ENCODE data around the gene EYA2.

EYA2 gene

DNA sequence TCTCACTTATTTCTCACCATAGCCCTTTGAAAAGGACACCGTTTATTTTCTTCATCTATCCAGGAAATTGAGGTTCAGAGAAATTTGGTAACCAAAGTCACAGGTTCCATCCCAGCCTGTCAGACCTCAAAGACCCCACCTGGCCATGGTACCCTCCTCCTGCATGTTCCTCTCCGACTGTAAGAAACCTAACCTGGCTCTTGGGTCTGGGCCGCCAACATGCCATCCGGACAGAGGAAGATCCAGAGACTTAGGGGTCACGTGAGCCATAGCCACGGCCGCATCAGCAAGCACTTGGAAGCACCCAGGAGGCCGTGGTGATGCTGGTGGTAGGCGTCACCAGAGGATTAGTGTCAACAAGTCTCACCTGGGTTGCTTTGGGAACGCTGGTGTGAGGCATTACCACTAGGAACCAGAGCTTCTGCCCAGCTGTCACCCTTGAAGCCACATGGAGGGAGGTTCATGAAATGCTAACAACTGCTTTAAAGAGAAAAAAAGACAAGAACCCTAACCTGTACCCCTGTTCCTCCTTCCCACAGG is 177.1 kb downstream of the EYA2 start (continued):
- TF ChIP-seq, protein P1, sequence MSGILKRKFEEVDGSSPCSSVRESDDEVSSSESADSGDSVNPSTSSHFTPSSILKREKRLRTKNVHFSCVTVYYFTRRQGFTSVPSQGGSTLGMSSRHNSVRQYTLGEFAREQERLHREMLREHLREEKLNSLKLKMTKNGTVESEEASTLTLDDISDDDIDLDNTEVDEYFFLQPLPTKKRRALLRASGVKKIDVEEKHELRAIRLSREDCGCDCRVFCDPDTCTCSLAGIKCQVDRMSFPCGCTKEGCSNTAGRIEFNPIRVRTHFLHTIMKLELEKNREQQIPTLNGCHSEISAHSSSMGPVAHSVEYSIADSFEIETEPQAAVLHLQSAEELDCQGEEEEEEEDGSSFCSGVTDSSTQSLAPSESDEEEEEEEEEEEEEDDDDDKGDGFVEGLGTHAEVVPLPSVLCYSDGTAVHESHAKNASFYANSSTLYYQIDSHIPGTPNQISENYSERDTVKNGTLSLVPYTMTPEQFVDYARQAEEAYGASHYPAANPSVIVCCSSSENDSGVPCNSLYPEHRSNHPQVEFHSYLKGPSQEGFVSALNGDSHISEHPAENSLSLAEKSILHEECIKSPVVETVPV (CRISPR knock-in tag; IDR thresholded peaks at IDR 0.05) = no peak

DNA sequence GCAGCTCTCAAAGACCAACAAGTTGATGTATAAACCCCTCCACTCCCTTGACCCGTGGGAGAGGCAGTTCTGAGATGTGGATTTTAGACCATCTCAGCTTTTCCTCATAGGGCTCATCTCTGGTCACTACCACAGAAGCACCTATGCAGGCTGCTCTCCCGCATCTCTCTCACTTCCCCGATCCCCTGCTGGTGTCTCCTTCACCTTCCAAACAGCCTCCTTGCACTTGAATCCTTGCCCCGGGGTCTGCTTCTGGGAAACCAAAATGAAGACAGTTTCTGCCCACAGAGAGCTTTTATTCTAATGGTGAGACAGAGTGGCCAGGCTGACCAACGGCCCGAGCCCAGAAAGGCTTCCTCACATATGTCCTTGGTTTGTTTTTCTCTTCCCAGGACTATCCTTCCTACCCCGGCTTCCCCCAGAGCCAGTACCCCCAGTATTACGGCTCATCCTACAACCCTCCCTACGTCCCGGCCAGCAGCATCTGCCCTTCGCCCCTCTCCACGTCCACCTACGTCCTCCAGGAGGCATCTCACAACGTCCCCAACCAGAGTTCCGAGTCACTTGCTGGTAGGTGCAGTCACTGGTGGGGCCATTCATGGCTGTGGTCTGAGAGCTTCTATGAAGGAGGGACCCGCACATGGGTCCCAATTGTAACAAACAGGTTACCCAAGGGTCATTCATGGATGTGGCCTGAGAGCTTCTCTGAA is 179.3 kb downstream of the EYA2 start:
- TF ChIP-seq CSDC2 (CRISPR knock-in tag; IDR thresholded peaks at IDR 0.05) (no peak), GLIS3 (CRISPR knock-in tag; IDR thresholded peaks at IDR 0.05) (no peak), ZNF70 (CRISPR knock-in tag; IDR thresholded peaks at IDR 0.05) (no peak)
- no peak for ATAC-seq

DNA sequence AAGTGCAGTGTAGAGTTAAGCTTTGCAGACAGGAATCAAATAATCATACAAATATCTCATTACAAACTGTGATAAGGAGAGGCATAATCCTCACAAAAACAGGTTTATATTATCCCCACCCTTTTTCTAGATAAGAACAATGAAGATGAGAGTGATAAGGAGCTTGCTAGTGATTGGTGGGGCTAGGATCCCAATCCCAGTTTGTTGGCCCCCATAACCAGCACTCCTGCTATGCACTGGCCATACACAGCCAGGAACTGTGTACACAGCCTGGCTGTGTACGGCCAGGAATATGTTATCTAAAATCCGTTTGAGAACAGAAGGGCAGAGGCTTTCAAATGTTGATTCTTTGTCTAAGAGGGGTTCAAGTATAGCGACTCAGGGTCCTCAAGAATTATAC is 180.6 kb downstream of the EYA2 start:
- no peak for ATAC-seq
- TF ChIP-seq ZC3H10 (CRISPR knock-in tag; IDR thresholded peaks at IDR 0.05) (no peak), ESRRG (CRISPR knock-in tag; IDR thresholded peaks at IDR 0.05) (no peak), ISL1 (CRISPR knock-in tag; IDR thresholded peaks at IDR 0.05) (no peak), CSDC2 (CRISPR knock-in tag; IDR thresholded peaks at IDR 0.05) (no peak), ZNF565 (CRISPR knock-in tag; conservative IDR thresholded peaks at IDR 0.05; ENCODE audit: low read depth) (no peak), OSR1 (CRISPR knock-in tag; IDR thresholded peaks at IDR 0.05) (no peak), ZNF8 (CRISPR knock-in tag; IDR thresholded peaks at IDR 0.05) (no peak), RARB (CRISPR knock-in tag; IDR thresholded peaks at IDR 0.05) (no peak), GLIS3 (CRISPR knock-in tag; IDR thresholded peaks at IDR 0.05) (no peak), ZFP3 (CRISPR knock-in tag; IDR thresholded peaks at IDR 0.05) (no peak), BACH2 (CRISPR knock-in tag; IDR thresholded peaks at IDR 0.05; ENCODE audit: borderline replicate concordance) (no peak), ZNF70 (CRISPR knock-in tag; IDR thresholded peaks at IDR 0.05) (no peak)
- TF ChIP-seq, protein P2, sequence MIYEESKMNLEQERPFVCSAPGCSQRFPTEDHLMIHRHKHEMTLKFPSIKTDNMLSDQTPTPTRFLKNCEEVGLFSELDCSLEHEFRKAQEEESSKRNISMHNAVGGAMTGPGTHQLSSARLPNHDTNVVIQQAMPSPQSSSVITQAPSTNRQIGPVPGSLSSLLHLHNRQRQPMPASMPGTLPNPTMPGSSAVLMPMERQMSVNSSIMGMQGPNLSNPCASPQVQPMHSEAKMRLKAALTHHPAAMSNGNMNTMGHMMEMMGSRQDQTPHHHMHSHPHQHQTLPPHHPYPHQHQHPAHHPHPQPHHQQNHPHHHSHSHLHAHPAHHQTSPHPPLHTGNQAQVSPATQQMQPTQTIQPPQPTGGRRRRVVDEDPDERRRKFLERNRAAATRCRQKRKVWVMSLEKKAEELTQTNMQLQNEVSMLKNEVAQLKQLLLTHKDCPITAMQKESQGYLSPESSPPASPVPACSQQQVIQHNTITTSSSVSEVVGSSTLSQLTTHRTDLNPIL (CRISPR knock-in tag; IDR thresholded peaks at IDR 0.05; ENCODE audit: low read depth) = no peak
- TF ChIP-seq, protein P3, sequence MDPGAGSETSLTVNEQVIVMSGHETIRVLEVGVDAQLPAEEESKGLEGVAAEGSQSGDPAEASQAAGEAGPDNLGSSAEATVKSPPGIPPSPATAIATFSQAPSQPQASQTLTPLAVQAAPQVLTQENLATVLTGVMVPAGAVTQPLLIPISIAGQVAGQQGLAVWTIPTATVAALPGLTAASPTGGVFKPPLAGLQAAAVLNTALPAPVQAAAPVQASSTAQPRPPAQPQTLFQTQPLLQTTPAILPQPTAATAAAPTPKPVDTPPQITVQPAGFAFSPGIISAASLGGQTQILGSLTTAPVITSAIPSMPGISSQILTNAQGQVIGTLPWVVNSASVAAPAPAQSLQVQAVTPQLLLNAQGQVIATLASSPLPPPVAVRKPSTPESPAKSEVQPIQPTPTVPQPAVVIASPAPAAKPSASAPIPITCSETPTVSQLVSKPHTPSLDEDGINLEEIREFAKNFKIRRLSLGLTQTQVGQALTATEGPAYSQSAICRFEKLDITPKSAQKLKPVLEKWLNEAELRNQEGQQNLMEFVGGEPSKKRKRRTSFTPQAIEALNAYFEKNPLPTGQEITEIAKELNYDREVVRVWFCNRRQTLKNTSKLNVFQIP (CRISPR knock-in tag; IDR thresholded peaks at IDR 0.05; ENCODE audit: borderline replicate concordance, low read depth) = no peak
- TF ChIP-seq, protein P1 (CRISPR knock-in tag; IDR thresholded peaks at IDR 0.05) = no peak

DNA sequence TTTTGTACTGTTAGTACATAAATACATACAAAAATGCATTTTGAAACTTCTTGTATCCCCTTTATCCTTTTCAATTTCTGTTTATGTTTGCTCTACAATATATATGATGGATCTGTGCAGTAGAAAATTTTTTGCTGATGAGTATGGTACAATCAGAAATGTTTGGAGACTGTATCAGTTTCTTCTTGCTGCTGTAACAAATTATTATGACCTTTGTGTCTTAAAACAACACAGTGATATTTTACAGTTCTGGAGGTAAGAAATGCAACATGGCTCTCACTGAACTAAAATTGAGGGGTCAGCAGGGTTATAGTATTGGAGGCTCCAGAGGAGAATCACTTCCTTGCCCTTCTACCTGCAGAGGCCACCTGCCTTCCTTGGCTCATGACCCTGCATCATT is 184.4 kb downstream of the EYA2 start:
- TF ChIP-seq, protein P4, sequence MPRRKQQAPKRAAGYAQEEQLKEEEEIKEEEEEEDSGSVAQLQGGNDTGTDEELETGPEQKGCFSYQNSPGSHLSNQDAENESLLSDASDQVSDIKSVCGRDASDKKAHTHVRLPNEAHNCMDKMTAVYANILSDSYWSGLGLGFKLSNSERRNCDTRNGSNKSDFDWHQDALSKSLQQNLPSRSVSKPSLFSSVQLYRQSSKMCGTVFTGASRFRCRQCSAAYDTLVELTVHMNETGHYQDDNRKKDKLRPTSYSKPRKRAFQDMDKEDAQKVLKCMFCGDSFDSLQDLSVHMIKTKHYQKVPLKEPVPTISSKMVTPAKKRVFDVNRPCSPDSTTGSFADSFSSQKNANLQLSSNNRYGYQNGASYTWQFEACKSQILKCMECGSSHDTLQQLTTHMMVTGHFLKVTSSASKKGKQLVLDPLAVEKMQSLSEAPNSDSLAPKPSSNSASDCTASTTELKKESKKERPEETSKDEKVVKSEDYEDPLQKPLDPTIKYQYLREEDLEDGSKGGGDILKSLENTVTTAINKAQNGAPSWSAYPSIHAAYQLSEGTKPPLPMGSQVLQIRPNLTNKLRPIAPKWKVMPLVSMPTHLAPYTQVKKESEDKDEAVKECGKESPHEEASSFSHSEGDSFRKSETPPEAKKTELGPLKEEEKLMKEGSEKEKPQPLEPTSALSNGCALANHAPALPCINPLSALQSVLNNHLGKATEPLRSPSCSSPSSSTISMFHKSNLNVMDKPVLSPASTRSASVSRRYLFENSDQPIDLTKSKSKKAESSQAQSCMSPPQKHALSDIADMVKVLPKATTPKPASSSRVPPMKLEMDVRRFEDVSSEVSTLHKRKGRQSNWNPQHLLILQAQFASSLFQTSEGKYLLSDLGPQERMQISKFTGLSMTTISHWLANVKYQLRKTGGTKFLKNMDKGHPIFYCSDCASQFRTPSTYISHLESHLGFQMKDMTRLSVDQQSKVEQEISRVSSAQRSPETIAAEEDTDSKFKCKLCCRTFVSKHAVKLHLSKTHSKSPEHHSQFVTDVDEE (CRISPR knock-in tag; IDR thresholded peaks at IDR 0.05) = no peak
- TF ChIP-seq CSDC2 (CRISPR knock-in tag; IDR thresholded peaks at IDR 0.05) (no peak), SNAI2 (CRISPR knock-in tag; IDR thresholded peaks at IDR 0.05) (no peak), GLIS3 (CRISPR knock-in tag; IDR thresholded peaks at IDR 0.05) (no peak), ZC3H10 (CRISPR knock-in tag; IDR thresholded peaks at IDR 0.05) (no peak), ESRRG (CRISPR knock-in tag; IDR thresholded peaks at IDR 0.05) (no peak), BACH2 (CRISPR knock-in tag; IDR thresholded peaks at IDR 0.05; ENCODE audit: borderline replicate concordance) (no peak), RARB (CRISPR knock-in tag; IDR thresholded peaks at IDR 0.05) (no peak), TOX (CRISPR knock-in tag; IDR thresholded peaks at IDR 0.05; ENCODE audit: borderline replicate concordance) (no peak), TCF4 (CRISPR knock-in tag; IDR thresholded peaks at IDR 0.05; ENCODE audit: borderline replicate concordance) (no peak), ZFP3 (CRISPR knock-in tag; IDR thresholded peaks at IDR 0.05) (no peak), ZNF565 (CRISPR knock-in tag; conservative IDR thresholded peaks at IDR 0.05; ENCODE audit: low read depth) (no peak), ZNF8 (CRISPR knock-in tag; IDR thresholded peaks at IDR 0.05) (no peak)
- TF ChIP-seq, protein P3 (CRISPR knock-in tag; IDR thresholded peaks at IDR 0.05; ENCODE audit: borderline replicate concordance, low read depth) = no peak
- TF ChIP-seq, protein P1 (CRISPR knock-in tag; IDR thresholded peaks at IDR 0.05) = no peak
- TF ChIP-seq, protein P2 (CRISPR knock-in tag; IDR thresholded peaks at IDR 0.05; ENCODE audit: low read depth) = no peak
- ATAC-seq = no peak

All from SK-N-SH treated with all-trans-retinoic acid at 6 μM for 48 hours (cell line).